Right atrium auricular region (tissue), 2 donors: Measurements from ENCODE around the gene PSMC3. TPM values are rescaled to one million over a fixed set of nuclear protein-coding genes. Genes with fewer than 3 reads are reported as not detected.
A peak's percentile ranks its signal among the peaks of the same experiment; 100 is the strongest.

Experiments used
- DNase-seq: peaks from one replicate; pipeline ENCODE4 v3.0.0-alpha.2; 2019; ENCODE audit warnings: low spot score
- H3K27ac ChIP-seq, 2 donors: fragments of 200-600 bp; sonication (generic); 1 replicate in 1 of 2; 2 replicates in 1 of 2; pipeline ENCODE4 v1.5.1; 2016 to 2019
- H3K27me3 ChIP-seq, 2 donors: fragments of 200-600 bp; sonication (generic); one replicate each; pipeline versions ENCODE4 v1.5.1 to v1.6.0; 2017 to 2019
- H3K36me3 ChIP-seq: fragments of 200-600 bp; sonication (generic); one replicate; pipeline ENCODE4 v1.5.1; 2016
- H3K4me1 ChIP-seq, 2 donors: fragments of 200-600 bp; sonication (generic); one replicate each; pipeline versions ENCODE4 v1.5.1 to v1.6.0; 2017 to 2019
- H3K4me3 ChIP-seq, 2 donors: fragments of 200-600 bp; sonication (generic); 1 replicate in 1 of 2; 2 replicates in 1 of 2; pipeline ENCODE4 v1.5.1; 2017 to 2019; ENCODE audit warnings: mild to moderate bottlenecking in 1 of 2, moderate library complexity in 1 of 2
- H3K9me3 ChIP-seq, 2 donors: fragments of 200-600 bp; sonication (generic); one replicate each; pipeline ENCODE4 v1.5.1; 2019
- total RNA-seq, 2 donors: library from RNA; depleted of rRNA; stranded (reverse); fragments of >200 nt; gene quantifications; one replicate each; pipeline ENCODE4 v1.1.0, GENCODE V29; 2016
- TF ChIP-seq, protein P1 (sequence below), 2 donors: fragments of 200-600 bp; sonication (generic); IDR thresholded peaks; one replicate each; pipeline ENCODE4 v1.5.1; 2019; ENCODE audit warnings: antibody characterized with exemption in 2 of 2

The PSMC3 gene
- total RNA-seq, 2 donors from 2014 or later = 130 to 177 TPM

DNA sequence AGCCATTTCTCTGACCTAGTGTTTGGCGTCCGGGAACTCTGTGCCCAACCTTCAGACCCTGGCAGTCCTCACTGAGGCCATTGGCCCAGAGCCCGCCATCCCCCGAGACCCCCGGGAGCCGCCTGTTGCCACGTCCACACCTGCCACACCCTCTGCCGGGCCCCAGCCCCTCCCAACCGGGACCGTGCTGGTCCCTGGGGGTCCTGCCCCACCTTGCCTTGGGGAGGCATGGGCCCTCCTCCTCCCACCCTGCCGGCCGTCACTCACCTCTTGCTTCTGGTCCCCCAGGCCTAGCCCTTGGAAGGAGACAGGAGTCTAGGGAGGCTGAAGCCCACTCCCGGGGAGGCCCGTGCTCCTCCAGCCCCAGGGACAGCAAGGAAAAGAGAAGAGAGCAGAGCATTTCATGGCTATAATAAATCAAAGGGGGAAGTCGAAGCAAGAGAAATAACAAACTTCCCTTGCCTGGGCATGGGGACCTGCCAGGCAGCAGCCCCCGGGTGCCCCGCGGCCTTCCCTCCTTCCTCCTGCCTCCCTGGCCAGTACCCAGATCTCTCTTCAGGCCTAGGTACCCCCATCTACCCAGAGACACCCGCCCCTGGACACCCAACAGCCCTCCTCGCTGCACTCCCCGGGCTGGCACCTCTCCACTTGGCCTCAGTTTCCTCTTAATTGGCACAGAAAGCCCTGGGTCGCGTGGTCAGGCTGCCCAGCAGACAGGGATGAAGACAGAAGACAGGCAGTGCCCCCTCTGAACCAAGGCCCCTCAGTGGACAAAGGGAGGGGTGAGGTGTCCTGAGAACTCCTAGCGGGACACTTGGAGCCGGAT is 30.8 kb downstream of the PSMC3 start:
- DNase-seq = no peak
- H3K36me3 ChIP-seq = no peaks in the 10 kb centered on the region
- H3K27me3 ChIP-seq = no peaks in the 10 kb centered on the region
- TF ChIP-seq, protein P1, sequence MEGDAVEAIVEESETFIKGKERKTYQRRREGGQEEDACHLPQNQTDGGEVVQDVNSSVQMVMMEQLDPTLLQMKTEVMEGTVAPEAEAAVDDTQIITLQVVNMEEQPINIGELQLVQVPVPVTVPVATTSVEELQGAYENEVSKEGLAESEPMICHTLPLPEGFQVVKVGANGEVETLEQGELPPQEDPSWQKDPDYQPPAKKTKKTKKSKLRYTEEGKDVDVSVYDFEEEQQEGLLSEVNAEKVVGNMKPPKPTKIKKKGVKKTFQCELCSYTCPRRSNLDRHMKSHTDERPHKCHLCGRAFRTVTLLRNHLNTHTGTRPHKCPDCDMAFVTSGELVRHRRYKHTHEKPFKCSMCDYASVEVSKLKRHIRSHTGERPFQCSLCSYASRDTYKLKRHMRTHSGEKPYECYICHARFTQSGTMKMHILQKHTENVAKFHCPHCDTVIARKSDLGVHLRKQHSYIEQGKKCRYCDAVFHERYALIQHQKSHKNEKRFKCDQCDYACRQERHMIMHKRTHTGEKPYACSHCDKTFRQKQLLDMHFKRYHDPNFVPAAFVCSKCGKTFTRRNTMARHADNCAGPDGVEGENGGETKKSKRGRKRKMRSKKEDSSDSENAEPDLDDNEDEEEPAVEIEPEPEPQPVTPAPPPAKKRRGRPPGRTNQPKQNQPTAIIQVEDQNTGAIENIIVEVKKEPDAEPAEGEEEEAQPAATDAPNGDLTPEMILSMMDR (IDR thresholded peaks at IDR 0.05) = no peak
- H3K9me3 ChIP-seq = no peaks in the 10 kb centered on the region
- H3K27ac ChIP-seq = peak overlapping the region; percentile 56 to 84
- peaks cover 0 to 31% of the 10 kb centered on the region in 2 donors for H3K4me1 ChIP-seq
- no peak overlapping the region for H3K4me3 ChIP-seq

DNA sequence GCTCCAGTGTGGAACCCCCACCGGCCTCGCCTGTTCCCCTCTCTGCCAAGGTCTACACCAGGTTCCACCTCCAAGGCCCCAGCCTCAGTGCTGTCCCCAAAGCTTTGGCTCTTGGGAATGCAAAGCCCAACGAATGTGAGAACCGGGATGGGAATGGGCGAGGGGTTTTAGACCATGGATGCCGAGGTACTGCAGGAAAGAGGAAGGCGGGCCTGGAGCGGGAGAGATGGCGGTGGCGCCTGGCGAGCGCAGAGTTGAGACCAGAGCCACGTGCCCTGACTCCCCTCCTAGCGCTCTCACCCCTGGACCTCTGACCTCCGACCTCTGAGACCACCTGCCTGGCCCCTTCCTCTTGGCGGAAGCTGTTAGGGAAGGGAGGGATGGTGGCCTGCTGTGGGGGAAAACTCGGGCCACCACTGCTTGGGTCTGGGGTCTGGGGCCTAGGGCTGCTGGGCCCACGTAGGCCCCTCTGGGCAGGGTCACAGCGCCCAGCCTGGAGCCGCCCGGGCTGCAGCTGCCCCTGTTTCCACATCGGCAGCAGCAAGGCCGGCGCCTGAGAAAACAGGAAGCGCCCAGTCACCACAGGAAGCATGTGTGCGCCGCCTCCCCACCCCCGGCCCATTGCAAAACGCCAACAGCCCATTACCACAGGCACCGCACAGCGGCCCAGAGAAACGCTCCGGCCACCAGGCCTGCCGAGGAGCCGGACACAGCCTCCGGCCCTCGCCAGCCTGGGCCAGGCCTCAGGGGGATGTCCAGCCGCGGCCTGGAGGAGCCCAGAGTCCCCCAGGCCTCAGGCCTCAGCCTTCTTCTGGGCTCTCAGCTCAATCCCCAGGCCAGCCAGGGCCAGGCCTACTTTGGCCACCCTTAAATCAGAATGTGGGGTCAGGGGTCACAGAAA is 31.7 kb downstream of the PSMC3 start:
- Histone ChIP-seq H3K9me3 (no peaks in the 10 kb centered on the region), H3K27ac (peak overlapping the region; percentile 56 to 84), H3K4me3 (no peak overlapping the region), H3K36me3 (no peaks in the 10 kb centered on the region), H3K27me3 (no peaks in the 10 kb centered on the region), H3K4me1 (peaks cover 0 to 23% of the 10 kb centered on the region in 2 donors)
- no peak for DNase-seq
- TF ChIP-seq, protein P1 (IDR thresholded peaks at IDR 0.05) = no peak

DNA sequence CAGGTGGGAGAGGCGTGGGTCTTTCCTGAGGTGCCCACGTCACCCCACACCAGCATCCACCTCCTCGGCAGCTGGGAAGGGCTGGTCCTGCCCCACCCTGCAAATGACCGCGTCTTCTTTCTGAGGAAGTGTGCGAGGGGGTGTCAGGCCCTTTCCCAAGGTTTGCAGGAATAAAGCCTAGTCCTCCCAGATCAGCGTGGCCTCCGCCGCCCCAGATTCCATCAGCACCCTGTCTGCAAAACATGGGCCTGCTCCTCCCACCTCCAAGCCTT is 32.3 kb downstream of the PSMC3 start:
- TF ChIP-seq, protein P1 (IDR thresholded peaks at IDR 0.05) = no peak
- H3K4me3 ChIP-seq = no peak overlapping the region
- H3K9me3 ChIP-seq = no peaks in the 10 kb centered on the region
- peak overlapping the region; percentile 56 to 84 for H3K27ac ChIP-seq
- DNase-seq = no peak
- H3K27me3 ChIP-seq = no peaks in the 10 kb centered on the region
- H3K36me3 ChIP-seq = no peaks in the 10 kb centered on the region
- peaks cover 0 to 21% of the 10 kb centered on the region in 2 donors for H3K4me1 ChIP-seq

DNA sequence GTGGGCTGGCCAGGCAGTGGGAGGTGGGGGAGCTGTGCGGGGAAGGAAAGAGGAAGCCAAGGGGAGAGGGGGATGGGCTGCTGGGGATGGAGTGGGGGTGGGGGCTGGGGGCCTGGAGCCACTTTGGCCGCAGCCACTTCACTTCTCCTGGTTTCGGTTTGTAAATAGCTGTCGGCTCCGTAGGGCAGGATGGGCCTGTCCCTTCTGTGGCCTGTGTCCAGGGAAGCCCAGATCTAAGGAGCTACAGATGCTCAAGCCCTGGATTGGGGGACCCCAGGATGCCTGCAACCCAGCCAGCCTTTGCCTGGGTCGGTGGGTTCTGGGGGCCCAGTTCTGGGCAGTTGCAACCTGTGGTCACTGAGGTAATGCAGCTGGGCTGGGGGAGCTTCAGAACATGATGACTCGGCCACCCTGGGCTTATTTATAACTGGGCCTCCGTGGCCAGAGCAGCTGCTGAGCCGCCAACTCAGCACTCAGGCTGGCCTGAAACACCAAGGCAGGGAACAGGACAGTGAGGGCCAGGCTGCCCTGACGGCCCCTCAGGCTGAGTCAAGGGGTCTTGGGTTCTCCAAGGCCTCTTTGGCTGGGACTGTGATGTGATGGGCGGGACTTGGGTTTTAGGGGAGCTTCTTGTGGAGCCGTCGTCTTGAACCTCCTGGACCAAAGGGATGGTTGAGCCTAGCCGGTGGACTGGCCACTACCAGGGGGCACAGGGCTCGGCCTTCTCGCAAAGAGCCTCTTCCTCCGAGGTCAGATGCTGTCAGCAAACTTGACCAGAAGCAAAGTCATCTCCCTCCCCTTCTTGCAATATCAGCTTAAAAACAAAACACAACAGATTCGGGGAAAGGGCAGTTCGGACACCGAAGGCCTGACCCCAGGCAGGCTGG is 32.8 kb downstream of the PSMC3 start:
- no peaks in the 10 kb centered on the region for H3K36me3 ChIP-seq
- H3K27me3 ChIP-seq = no peaks in the 10 kb centered on the region
- TF ChIP-seq, protein P1 (IDR thresholded peaks at IDR 0.05) = no peak
- H3K4me1 ChIP-seq = peaks cover 0 to 21% of the 10 kb centered on the region in 2 donors
- H3K4me3 ChIP-seq = no peak overlapping the region
- H3K27ac ChIP-seq = peak overlapping the region; percentile 56 to 84
- no peak for DNase-seq
- no peaks in the 10 kb centered on the region for H3K9me3 ChIP-seq

DNA sequence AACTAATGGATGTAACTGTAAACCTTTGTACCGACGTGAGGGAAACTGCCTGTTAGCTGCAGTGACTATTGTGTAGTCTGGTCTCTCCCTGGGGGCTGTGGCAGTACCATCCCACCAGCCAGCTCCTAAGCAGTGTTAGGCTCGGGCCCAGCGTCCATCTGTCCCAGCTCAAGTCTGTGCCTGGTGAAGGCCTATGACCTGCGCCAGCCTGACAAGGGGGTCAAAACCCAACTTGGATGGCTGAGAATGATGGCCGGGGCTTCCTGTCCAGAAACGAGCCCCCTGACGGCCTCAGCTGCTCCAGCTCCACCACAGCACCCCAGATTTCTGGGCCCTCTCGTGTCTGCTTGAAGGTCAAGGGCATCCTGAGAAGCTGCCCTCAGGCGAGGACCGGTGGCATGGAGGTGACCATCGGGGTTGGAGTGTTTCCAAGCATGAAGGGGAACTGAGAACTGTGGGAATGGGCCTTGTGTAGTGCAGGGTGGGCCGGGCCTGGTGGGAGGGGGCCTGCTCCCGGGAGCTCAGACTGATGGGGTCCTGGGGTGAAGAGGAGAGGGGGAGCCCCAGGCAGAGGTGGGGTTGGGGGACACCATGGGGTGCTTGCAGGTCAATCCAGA is 33.6 kb downstream of the PSMC3 start:
- peaks cover 0 to 21% of the 10 kb centered on the region in 2 donors for H3K4me1 ChIP-seq
- H3K36me3 ChIP-seq = no peaks in the 10 kb centered on the region
- no peaks in the 10 kb centered on the region for H3K9me3 ChIP-seq
- TF ChIP-seq, protein P1 (IDR thresholded peaks at IDR 0.05) = no peak
- H3K27ac ChIP-seq = peak overlapping the region in 1 of 2 donors; percentile 56
- no peak overlapping the region for H3K4me3 ChIP-seq
- H3K27me3 ChIP-seq = no peaks in the 10 kb centered on the region
- DNase-seq = no peak
